DMS114 treated with DMSO at 0.1 percent for 48 hours (cell line): ENCODE data around the gene MS4A18.
"Not testable (repeated sequence)": the region's sequence is repeated elsewhere in the genome, so short reads cannot be mapped to it uniquely, and the experiment has no call there.

Experiments
- DNase-seq: peaks from one replicate; lab custom pipeline; 2025; ENCODE audit not compliant: unreplicated experiment; lab: John Stamatoyannopoulos, UW

MS4A18 gene

GRCh38 chr11:60724420-60724819 lies at the start of gene MS4A18:
Gene MS4A18, plus strand, starts transcription at chr11:60724720.
- no peak for DNase-seq

DNA sequence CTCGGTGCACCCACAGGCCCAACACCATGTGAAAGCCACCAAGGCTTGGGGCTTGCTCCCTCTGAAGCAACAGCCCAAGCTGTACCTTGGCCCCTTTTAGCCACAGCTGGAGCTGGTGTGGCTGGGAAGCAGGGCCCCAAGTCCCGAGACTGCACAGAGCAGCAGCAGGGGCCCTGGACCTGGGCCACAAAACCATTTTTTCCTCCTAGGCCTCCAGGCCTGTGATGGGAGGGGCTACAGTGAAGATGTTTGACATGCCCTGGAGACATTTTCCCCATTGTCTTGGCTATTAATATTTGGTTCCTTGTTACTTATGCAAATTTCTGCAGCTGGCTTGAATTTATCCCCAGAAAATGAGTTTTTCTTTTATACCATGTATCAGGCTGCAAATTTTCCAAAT lies 46.3 kb upstream of the MS4A18 start:
- DNase-seq, result not testable (repeated sequence)

DNA sequence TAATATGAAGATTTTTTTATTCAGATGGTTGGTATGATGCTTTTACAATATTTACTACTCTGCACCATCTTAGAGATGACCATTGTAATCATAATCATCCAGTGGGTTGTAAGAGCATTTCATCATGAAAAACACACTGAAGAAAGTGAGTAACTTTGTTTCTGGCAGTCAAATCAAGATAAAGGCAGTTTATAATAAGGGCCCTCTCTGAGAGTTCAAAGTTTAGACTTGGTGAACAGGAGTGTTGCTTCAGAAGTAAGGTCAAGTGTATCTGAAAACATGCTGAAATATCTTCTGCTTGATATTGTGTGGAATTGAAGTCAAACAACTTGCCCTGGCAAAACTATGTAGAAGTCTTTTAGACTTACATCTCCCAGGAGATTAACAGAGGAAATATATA lies 44.6 kb upstream of the MS4A18 start:
- DNase-seq, result no peak

DNA sequence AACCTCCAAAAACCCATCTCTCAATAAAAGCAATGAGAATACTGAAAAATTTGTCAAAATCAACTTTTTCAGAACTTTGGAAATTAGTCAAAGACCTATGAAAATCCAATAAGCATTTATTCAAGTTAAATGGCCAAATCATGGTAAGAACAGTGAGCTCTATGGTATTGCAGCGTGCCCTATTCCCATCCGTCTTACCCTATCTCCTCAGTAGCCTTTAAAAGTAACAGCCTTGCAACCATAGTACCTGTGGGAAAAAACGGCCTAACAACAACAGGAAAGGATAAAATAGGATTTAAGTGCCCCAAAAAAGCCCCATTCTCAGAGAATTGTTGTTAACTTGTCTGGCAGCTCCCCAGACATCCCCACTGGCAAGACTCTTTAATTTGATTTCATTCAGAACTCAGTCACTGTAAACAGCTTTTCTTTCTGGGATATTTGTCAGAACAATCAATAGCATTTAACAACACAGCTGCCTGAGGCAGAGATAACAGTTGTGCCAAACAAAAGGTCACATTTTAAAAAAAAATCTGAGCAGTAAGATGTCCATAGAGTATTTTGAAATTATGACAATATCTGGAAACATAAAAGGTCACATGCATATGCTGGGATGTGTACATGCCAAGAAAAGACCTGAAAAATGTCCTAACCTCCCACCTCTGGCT lies 43.9 kb upstream of the MS4A18 start:
- no peak for DNase-seq

DNA sequence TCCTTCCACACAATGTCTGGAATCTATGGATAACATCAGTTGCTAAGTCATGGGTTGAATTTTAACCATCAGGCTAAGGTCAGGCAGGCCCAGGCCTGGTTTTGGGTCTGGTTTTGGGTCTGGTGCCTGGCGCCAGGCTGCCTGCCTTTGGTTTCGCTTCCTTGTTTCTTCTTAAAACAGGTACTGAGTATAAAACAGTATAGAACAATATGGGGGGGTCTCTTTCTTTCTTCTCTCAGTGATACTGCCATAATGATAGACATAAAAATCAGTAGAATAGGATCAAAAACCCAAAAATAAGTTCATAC lies 40.0 kb upstream of the MS4A18 start:
- DNase-seq, result not testable (repeated sequence)

DNA sequence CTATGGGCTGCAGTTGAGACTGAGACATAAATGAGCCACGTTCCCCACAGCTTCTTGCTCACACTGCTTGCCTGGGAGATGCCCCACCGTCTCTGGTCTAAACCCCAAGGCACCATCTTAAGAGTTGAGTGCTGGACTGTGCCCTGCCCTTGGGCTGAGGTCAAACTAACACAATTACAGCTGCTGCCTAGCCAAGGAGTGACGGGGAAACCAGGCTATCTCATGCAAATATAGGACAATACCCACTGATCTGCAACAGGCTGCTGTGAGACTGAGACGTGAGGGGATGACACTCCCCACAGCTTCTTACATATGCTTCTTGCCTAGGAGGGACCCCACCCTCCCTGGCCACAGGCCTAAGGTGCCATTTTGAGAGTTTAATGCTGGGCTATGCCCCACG lies 32.9 kb upstream of the MS4A18 start:
- DNase-seq, result no peak

DNA sequence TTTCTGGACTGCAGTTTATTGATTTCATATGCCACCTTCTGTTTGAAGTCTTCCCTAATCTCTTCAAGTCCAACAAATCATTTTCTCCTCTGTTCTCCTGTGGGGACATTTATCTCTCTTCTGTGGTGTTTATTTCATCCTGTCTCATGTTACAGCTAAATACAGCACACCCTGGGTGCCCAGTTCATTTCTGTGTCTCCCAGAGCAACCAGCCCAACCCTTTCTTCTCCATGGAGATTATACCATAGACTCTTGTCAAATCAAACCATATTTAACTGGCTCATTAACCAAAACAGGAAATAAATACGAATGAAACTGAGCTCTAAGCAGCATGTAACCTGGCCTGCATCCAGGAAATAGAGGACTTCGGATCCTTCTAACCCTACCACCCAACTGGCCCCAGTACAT lies 25.2 kb upstream of the MS4A18 start, which contains the start of gene MS4A8:
TSS of gene MS4A8 (plus strand) at position 329 of the 408 bp plus-strand sequence. CDS start 1,249 bp downstream, outside the sequence.
- DNase-seq, result no peak

DNA sequence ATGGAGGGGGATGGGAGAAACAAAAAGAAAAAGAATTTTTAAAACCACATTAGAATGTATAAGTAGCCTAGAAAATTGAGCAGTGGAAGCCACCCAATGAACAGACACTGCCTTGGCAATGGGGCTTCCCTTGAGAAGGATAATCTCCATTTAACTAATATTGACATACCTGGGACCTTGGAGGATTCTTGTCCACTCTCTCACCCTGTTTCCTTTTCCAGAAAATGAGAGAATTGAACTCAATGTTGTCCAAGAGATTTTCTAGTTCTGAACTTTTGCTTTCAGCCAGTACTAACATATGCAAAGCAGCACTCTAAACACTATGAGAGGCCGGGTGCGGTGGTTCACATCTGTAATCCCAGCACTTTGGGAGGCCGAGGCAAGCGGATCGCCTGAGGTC lies 24.6 kb upstream of the MS4A18 start:
- DNase-seq, result no peak

DNA sequence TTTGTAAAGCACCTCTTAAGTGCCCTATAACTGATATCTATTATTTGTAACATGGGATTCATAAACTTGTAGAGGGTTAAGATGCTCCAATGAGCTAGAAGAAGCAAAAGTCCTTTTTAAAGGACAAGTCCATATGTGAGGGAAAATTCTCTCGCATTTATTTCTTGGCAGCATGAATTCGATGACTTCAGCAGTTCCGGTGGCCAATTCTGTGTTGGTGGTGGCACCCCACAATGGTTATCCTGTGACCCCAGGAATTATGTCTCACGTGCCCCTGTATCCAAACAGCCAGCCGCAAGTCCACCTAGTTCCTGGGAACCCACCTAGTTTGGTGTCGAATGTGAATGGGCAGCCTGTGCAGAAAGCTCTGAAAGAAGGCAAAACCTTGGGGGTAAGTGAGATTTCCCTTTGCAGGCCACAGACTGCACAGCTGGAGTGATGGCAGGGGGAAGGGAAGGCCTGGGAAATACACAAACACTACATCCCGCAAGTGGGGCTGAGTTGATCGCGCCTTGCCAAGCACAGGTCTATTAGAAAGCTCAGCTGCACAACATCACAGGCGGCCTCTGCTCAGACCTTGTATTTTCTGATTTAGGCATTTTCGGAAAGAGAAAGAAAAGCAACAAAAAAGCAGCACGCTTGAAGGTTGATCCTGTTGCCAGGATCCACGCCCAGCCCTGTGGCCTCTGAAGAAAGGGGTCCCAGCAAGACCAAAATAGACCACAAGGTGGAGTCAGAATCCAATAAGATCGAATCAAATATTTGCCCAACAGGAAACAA lies 23.6 kb upstream of the MS4A18 start:
- peak; percentile 19 for DNase-seq

DNA sequence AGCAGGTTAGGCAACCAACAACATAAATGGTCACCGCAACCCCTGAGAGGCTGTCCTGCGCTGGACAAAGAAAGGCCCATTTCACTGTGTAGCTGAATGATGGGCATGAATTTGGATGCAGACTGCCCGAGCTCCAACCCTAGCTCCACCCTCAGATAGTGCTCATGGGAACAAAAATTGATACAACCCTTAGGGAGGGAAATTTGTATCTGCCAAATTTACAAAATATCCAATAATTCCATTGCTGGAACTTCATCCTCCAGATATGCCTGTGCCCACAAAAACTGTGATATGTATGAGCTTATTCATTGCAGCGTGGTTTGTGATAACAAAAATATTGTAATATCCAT lies 23.1 kb upstream of the MS4A18 start:
- no peak for DNase-seq

GRCh38 chr11:60703374-60703773 lies 21.1 kb upstream of the MS4A18 start:
- DNase-seq, result no peak

DNA sequence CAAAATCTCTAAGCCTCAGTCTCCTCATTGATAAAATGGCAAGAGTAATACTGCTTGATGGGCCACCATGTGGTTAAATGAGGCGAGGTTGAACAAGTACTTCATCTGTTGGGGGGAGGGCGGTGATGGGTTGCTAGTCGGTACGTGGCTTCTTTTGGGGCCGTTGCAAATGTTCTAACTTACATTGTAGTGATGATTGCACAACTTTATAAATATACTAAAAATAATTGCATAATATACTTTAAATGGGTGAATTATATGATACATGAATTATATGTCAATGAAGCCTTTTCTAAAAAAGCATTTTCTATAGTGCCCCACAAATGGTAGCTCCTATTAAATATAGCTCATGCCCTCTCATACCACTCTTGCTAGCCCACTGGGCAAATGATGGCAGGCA lies 18.6 kb upstream of the MS4A18 start:
- DNase-seq, result no peak

- DNase-seq, result no peak
Observed at GRCh38 chr11:60706931-60707330, 17.6 kb upstream of the MS4A18 start.

DNA sequence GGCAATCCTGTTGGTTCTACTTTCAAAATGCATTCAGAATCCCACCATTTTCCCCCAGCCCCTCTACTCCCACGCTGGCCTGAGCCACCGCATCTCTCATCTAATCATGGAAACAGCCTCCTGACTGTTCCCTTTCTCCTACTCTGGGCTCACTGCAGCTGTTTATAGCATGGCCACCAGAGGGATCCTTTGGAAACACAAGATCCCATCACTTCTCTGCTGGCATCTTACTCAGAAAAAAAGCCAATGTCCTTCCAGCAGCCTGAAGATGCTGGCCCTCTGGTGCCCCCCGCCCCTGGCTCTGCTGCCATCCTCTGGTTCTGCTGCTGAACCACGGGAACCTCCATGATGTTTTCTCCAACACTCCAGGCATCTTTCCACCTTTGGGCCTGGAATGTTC lies 14.0 kb upstream of the MS4A18 start:
- peak; percentile 20 for DNase-seq

DNA sequence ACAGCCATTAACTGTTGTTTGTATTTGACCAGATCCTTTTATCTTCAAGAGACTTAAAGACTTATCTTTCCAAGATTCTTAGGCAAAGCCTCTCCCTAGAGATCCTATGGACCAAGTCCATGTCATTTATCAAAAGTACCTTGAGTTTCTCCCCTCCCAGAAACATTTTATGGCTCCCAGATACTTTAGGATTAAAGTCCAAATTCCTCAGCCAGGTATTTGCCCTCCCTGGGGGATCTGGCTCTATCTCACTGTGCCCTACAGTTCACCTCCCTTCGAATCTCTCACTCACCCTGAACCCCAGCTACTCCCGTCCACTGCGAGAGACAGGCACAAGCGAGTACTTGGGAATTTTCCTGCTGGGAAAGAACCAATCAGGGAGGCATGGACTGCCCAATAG lies 13.2 kb upstream of the MS4A18 start:
- no peak for DNase-seq

DNA sequence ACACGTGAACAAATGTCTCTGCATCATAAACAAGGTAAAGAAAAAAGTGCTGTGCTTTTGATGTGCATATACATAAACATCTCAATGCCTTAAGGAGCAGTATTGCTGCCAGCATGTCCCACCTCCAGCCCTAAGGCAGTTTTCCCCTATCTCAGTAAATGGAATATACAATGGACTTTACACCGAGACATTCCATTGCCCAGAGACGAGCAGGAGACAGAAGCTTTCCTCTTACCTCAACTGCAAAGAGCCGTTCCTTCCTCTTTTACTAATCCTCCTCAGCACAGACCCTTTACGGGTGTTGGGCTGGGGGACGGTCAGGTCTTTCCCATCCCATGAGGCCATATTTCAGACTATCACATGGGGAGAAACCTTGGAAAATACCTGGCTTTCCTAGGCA lies 11.1 kb upstream of the MS4A18 start:
- DNase-seq, result not testable (repeated sequence)

GRCh38 chr11:60717956-60718355 lies 6.6 kb upstream of the MS4A18 start:
- DNase-seq, result no peak

GRCh38 chr11:60718524-60719316 lies 5.8 kb upstream of the MS4A18 start:
- no peak for DNase-seq

- no peak for DNase-seq
Observed at GRCh38 chr11:60719391-60719790, 5.1 kb upstream of the MS4A18 start.

DNA sequence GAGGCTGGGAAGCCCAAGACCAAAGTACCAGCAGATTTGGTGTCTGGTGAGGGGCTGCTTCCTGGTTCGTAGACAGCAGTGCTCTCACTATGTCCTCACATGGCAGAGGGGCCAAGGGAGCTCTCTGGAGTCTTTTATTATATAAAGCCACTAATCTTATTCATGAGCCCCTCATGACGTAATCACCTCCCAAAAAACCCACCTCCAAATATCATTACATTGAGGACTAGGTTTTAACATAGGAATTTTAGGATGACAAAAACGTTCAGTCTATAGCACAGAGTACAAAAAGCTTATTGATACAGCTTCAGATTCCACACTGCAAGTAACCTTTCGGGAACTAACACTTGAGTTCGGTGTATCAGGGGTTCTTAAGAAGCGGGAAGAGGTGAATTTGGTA lies 4.1 kb upstream of the MS4A18 start:
- DNase-seq, result no peak

GRCh38 chr11:60725592-60725991 lies 1.1 kb downstream of the MS4A18 start:
- no peak for DNase-seq

DNA sequence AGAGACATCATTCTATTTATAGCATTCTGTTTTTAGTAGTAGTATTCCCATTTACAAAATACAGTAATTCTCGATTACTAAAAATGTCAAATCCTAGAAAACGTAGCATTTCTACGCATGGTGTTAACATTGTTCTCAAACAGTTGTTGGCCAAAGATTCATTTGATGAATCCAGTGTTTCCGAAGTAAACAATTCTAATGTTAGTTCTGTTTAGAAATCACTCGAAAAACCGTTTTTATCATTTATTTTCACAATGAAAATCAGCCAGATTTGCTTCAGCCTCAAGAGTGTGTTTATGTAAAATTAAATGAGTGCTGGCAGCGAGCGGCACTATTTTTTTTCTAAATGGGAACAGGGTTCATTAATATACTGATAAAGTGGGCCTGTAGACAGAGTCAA lies 7.1 kb downstream of the MS4A18 start:
- DNase-seq, result no peak
